Endothelial cell of umbilical vein (primary cell): Measurements from ENCODE around the gene EDEM1. TPM values are rescaled to one million over a fixed set of nuclear protein-coding genes. Genes with fewer than 3 reads are reported as not detected.

Source experiments
- BruUV-seq: library from RNA; stranded (reverse); fragments of 400-500 nt; replicated peaks from 2 replicates; lab custom pipeline; 2021; lab: Mats Ljungman, UMichigan
- CTCF ChIA-PET: fragments of 300-600, 350-600 bp; sonication (Branson Sonifier 250); formaldehyde crosslinking; loops from one replicate; lab custom pipeline; 2021; ENCODE audit warnings: antibody characterized with exemption, inconsistent platforms; lab: Charles Lee
- POLR2A ChIA-PET: fragments of 300-600, 350-600 bp; sonication (Branson Sonifier 250); formaldehyde crosslinking; loops from one replicate; lab custom pipeline; 2021; ENCODE audit warnings: antibody characterized with exemption, inconsistent platforms; lab: Charles Lee
- DNase-seq: peaks from one replicate; pipeline ENCODE4 v3.0.0-alpha.2; 2011; ENCODE audit warnings: low read depth, low spot score
- FAIRE-seq: peaks from 2 replicates; lab custom pipeline; 2011; peaks lifted over from hg19 to GRCh38; lab: Jason Lieb, UNC
- H2AFZ ChIP-seq: 2 replicates; pipeline ENCODE4 v1.6.0; 2012; ENCODE audit warnings: low read depth, low read length, control low read depth, inconsistent platforms
- H3K27ac ChIP-seq: 2 replicates; pipeline ENCODE4 v1.5.1; 2011; ENCODE audit warnings: low read depth, mild to moderate bottlenecking, control low read depth, low read length, moderate library complexity; ENCODE audit not compliant: insufficient read depth
- H3K27me3 ChIP-seq, 2 experiments: 2 replicates each; pipeline versions ENCODE4 v1.6.0 to v1.6.1; 2011; ENCODE audit warnings: low read length in 2 of 2, mixed read lengths in 1 of 2; ENCODE audit not compliant: control insufficient read depth in 2 of 2, insufficient read depth in 2 of 2
- H3K36me3 ChIP-seq, 2 experiments: 2 replicates in 1 of 2; 3 replicates in 1 of 2; pipeline ENCODE4 v1.5.1; 2011; ENCODE audit warnings: low read length in 2 of 2, mild to moderate bottlenecking in 1 of 2, moderate library complexity in 1 of 2; ENCODE audit not compliant: control insufficient read depth in 2 of 2, insufficient read depth in 2 of 2; ENCODE audit errors: extremely low read depth in 1 of 2
- H3K4me1 ChIP-seq: 3 replicates; pipeline ENCODE4 v1.5.1; 2011; ENCODE audit warnings: mild to moderate bottlenecking, low read length; ENCODE audit not compliant: control insufficient read depth, insufficient read depth; ENCODE audit errors: extremely low read depth
- H3K4me2 ChIP-seq: 2 replicates; pipeline ENCODE4 v1.6.1; 2011; ENCODE audit warnings: low read length, control low read depth, mixed read lengths; ENCODE audit not compliant: insufficient read depth
- H3K4me3 ChIP-seq, 3 experiments: fragments of 200-600 bp in 1 of 3; sonication (generic), shearing (Covaris generic) in 1 of 3; replicated peaks in 1 of 3; 2 replicates each; pipeline ENCODE4 v1.5.1; 2011 to 2016; ENCODE audit warnings: control low read depth in 3 of 3, low read length in 3 of 3, mild to moderate bottlenecking in 2 of 3, inconsistent platforms in 1 of 3, low read depth in 1 of 3, moderate library complexity in 1 of 3; ENCODE audit not compliant: insufficient read depth in 1 of 3
- H3K79me2 ChIP-seq: 2 replicates; pipeline ENCODE4 v1.6.0; 2012; ENCODE audit warnings: low read length, inconsistent platforms; ENCODE audit not compliant: control insufficient read depth, insufficient read depth
- H3K9ac ChIP-seq: replicated peaks from 2 replicates; pipeline ENCODE3; 2011; ENCODE audit warnings: low read length, control low read depth; ENCODE audit not compliant: insufficient read depth; ENCODE audit errors: extremely low read depth
- H3K9me1 ChIP-seq: replicated peaks from 3 replicates; pipeline ENCODE4 v1.6.0; 2011; ENCODE audit warnings: mild to moderate bottlenecking, low read length; ENCODE audit not compliant: control insufficient read depth, insufficient read depth; ENCODE audit errors: extremely low read depth
- H3K9me3 ChIP-seq: replicated peaks from 2 replicates; pipeline ENCODE4 v1.5.1; 2012; ENCODE audit warnings: low read length, inconsistent platforms; ENCODE audit not compliant: control insufficient read depth, insufficient read depth
- H4K20me1 ChIP-seq: replicated peaks from 2 replicates; pipeline ENCODE3; 2011; ENCODE audit warnings: mild to moderate bottlenecking, low read length; ENCODE audit not compliant: control insufficient read depth, insufficient read depth; ENCODE audit errors: extremely low read depth
- CTCF ChIP-seq, 2 donors: IDR thresholded peaks; 1 replicate in 1 of 2; 2 replicates in 1 of 2; pipeline ENCODE4 v1.5.1; 2011; ENCODE audit warnings: low read length in 2 of 2, mild to moderate bottlenecking in 2 of 2, moderate library complexity in 2 of 2, control low read depth in 1 of 2, inconsistent platforms in 1 of 2, low read depth in 1 of 2; ENCODE audit not compliant: insufficient read depth in 1 of 2; ENCODE audit errors: extremely low read depth in 1 of 2
- EZH2 ChIP-seq: IDR thresholded peaks from 2 replicates; pipeline ENCODE4 v1.6.1; 2012; ENCODE audit warnings: borderline replicate concordance, low read depth, mild to moderate bottlenecking, moderate library complexity, low read length, inconsistent platforms; ENCODE audit not compliant: severe bottlenecking
- FOS ChIP-seq: IDR thresholded peaks from 2 replicates; pipeline ENCODE4 v1.6.1; 2011; ENCODE audit warnings: mild to moderate bottlenecking, low read length, moderate library complexity, borderline replicate concordance; ENCODE audit not compliant: insufficient read depth
- GATA2 ChIP-seq: IDR thresholded peaks from 2 replicates; pipeline ENCODE4 v1.7.0; 2011; ENCODE audit warnings: low read depth, mild to moderate bottlenecking, moderate library complexity, mixed read lengths, low read length; ENCODE audit not compliant: insufficient read length, insufficient read depth
- JUN ChIP-seq: IDR thresholded peaks from 2 replicates; pipeline ENCODE4 v1.6.1; 2011; ENCODE audit warnings: borderline replicate concordance, low read depth; ENCODE audit not compliant: insufficient read length, insufficient read depth
- MAX ChIP-seq: IDR thresholded peaks from 2 replicates; pipeline ENCODE4 v1.6.1; 2011; ENCODE audit not compliant: insufficient read depth, insufficient read length
- MYC ChIP-seq: IDR thresholded peaks from one replicate; pipeline ENCODE4 v1.6.1; 2011; ENCODE audit warnings: mild to moderate bottlenecking, low read depth, low read length
- POLR2A ChIP-seq: IDR thresholded peaks from 2 replicates; pipeline ENCODE4 v1.6.1; 2012; ENCODE audit warnings: low read depth, mild to moderate bottlenecking, control low read depth, low read length
- POLR2AphosphoS5 ChIP-seq: IDR thresholded peaks from 2 replicates; pipeline ENCODE4 v1.6.1; 2012; ENCODE audit warnings: low read depth, mild to moderate bottlenecking, control low read depth, low read length, moderate library complexity; ENCODE audit not compliant: insufficient read depth
- dilution Hi-C: fragments of 300-500 bp; cut with MboI; formaldehyde crosslinking; loops from one replicate; pipeline ENCODE4 v1.15.0; 2019; ENCODE audit warnings: low sequenced_read_pairs; ENCODE audit not compliant: extremely low pct_ligation_motif_present
- intact Hi-C: fragments of 100-400 bp; cut with micrococcal nuclease; formaldehyde crosslinking; loops from one replicate; pipeline ENCODE4 v1.10.0; 2022
- polyA plus RNA-seq, 4 experiments: library from polyadenylated mRNA; depleted of rRNA in 3 of 4; stranded (reverse) in 3 of 4; unstranded in 1 of 4; fragments of >200 nt; gene quantifications; 2 replicates each; pipeline versions ENCODE4 v1.2.1 to v1.2.3, GENCODE V29; 2011 to 2012; ENCODE audit warnings: missing spikeins in 1 of 4
- total RNA-seq: library from RNA; stranded (reverse); gene quantifications from 2 replicates; pipeline ENCODE4 v1.2.3, GENCODE V29; 2021

Gene EDEM1
- total and polyA plus RNA-seq, 2 donors (not counting 3 experiments of a cell fraction or from before 2014, with no cell fraction given) = 19.4 to 61.1 TPM

GRCh38 chr3:5264896-5265770, 77.6 kb downstream of the EDEM1 start:
- Histone ChIP-seq H4K20me1 (no peaks in the 10 kb centered on the region), H3K79me2 (no peaks in the 10 kb centered on the region), H3K27ac (no peak overlapping the region), H2AFZ (no peak overlapping the region), H3K9ac (no peak overlapping the region), H3K36me3 (no peaks in the 10 kb centered on the region), H3K27me3 (no peaks in the 10 kb centered on the region), H3K4me2 (no peak overlapping the region), H3K4me1 (no peaks in the 10 kb centered on the region), H3K9me3 (no peaks in the 10 kb centered on the region), H3K4me3 (no peak overlapping the region), H3K9me1 (no peaks in the 10 kb centered on the region)
- intact Hi-C loops = no loop called here
- dilution Hi-C loops = no loop called here
- BruUV-seq = no TSS peak
- POLR2A ChIA-PET = no interaction called here
- DNase-seq (no peak), FAIRE-seq (no peak)
- CTCF ChIA-PET = no interaction called here
- no peak for TF ChIP-seq CTCF (IDR thresholded peaks at IDR 0.05; ENCODE audit: extremely low read depth in 1 of 2, insufficient read depth in 1 of 2, low read depth in 1 of 2, low read length in 2 of 2)
- TF ChIP-seq POLR2AphosphoS5 = no peak
- no peak for TF ChIP-seq POLR2A
- no peak for TF ChIP-seq EZH2
- TF ChIP-seq MYC = no peak
- TF ChIP-seq GATA2 = no peak
- no peak for TF ChIP-seq MAX
- no peak for TF ChIP-seq FOS
- no peak for TF ChIP-seq JUN
